Panc1 (cell line): ENCODE data around the gene IGSF21. TPM values are rescaled to one million over a fixed set of nuclear protein-coding genes. Genes with fewer than 3 reads are reported as not detected.

Experiments
- ATAC-seq: fragments of 200-7000 bp; cut with Tn5 transposase; 2 replicates; pipeline ENCODE4 v1.9.1; 2020; ENCODE audit warnings: mild to moderate bottlenecking, moderate library complexity
- BruUV-seq: library from RNA; stranded (reverse); fragments of 400-500 nt; replicated peaks from 2 replicates; lab custom pipeline; 2021; lab: Mats Ljungman, UMichigan
- CTCF ChIA-PET: fragments of 300-600 bp; sonication (Branson Sonifier 250); formaldehyde crosslinking; loops from one replicate; lab custom pipeline; 2022; ENCODE audit warnings: antibody characterized with exemption; lab: Charles Lee
- POLR2A ChIA-PET: fragments of 300-600 bp; sonication (Branson Sonifier 250); formaldehyde crosslinking; loops from one replicate; lab custom pipeline; 2022; ENCODE audit warnings: antibody characterized with exemption; lab: Charles Lee
- DNase-seq: peaks from one replicate; pipeline ENCODE4 v3.0.0-alpha.2; 2010; ENCODE audit warnings: low read depth, low spot score
- H3K27ac ChIP-seq: 2 replicates; pipeline ENCODE4 v1.5.1; 2011; ENCODE audit warnings: mild to moderate bottlenecking, low read length, inconsistent platforms
- H3K27me3 ChIP-seq: fragments of 200-500 bp; sonication (Bioruptor generic); 2 replicates; pipeline ENCODE4 v1.6.0; 2014; ENCODE audit warnings: low read length, inconsistent platforms; ENCODE audit not compliant: control insufficient read depth, insufficient read depth
- H3K36me3 ChIP-seq: fragments of 200-500 bp; sonication (Bioruptor generic); 2 replicates; pipeline ENCODE4 v1.5.1; 2014; ENCODE audit warnings: inconsistent platforms, mild to moderate bottlenecking, low read length, moderate library complexity; ENCODE audit not compliant: control insufficient read depth, insufficient read depth
- H3K4me1 ChIP-seq: 2 replicates; pipeline ENCODE4 v1.5.1; 2011; ENCODE audit warnings: inconsistent platforms, mild to moderate bottlenecking, low read length, moderate library complexity; ENCODE audit not compliant: control insufficient read depth, insufficient read depth
- H3K4me3 ChIP-seq, 2 experiments: 2 replicates each; pipeline ENCODE4 v1.5.1; 2011 to 2012; ENCODE audit warnings: low read depth in 2 of 2, low read length in 2 of 2, mild to moderate bottlenecking in 2 of 2, inconsistent platforms in 1 of 2, moderate library complexity in 1 of 2
- H3K9me3 ChIP-seq: fragments of 200-500 bp; sonication (Bioruptor generic); 2 replicates; pipeline ENCODE4 v1.5.1; 2014; ENCODE audit warnings: low read depth, mild to moderate bottlenecking, inconsistent platforms, low read length, moderate library complexity; ENCODE audit not compliant: control insufficient read depth, insufficient read depth
- POLR2AphosphoS5 ChIP-seq: IDR thresholded peaks from 2 replicates; pipeline ENCODE4 v1.6.1; 2012; ENCODE audit warnings: mild to moderate bottlenecking, low read depth, low read length, moderate library complexity
- REST ChIP-seq, 2 experiments: IDR thresholded peaks; 2 replicates each; pipeline ENCODE4 v1.6.1; 2011 to 2012; ENCODE audit warnings: low read depth in 2 of 2, control low read depth in 1 of 2, low read length in 1 of 2, mild to moderate bottlenecking in 1 of 2, moderate library complexity in 1 of 2; ENCODE audit not compliant: insufficient read depth in 1 of 2
- SIN3A ChIP-seq: IDR thresholded peaks from 2 replicates; pipeline ENCODE4 v1.6.1; 2012; ENCODE audit warnings: low read depth, mild to moderate bottlenecking, low read length, moderate library complexity, borderline replicate concordance; ENCODE audit not compliant: insufficient read depth
- TCF7L2 ChIP-seq: IDR thresholded peaks from 2 replicates; pipeline ENCODE4 v1.6.1; 2011; ENCODE audit warnings: mild to moderate bottlenecking, low read depth, low read length, inconsistent platforms
- in situ Hi-C: cut with HindIII; loops from 2 replicates; pipeline ENCODE4 v1.10.0; 2016; ENCODE audit warnings: low sequenced_read_pairs, low pct_unique_long_range_greater_than_20kb
- intact Hi-C: fragments of 100-400 bp; cut with micrococcal nuclease; formaldehyde crosslinking; loops from one replicate; pipeline ENCODE4 v1.10.0; 2022; ENCODE audit not compliant: unreplicated experiment
- total RNA-seq: library from RNA; stranded (reverse); gene quantifications from one replicate; pipeline ENCODE4 v1.2.1, GENCODE V29; 2021; ENCODE audit not compliant: unreplicated experiment
- TF ChIP-seq, protein P1 (sequence below): fragments of 450-650 bp; IDR thresholded peaks from 2 replicates; pipeline ENCODE4 v1.5.1; 2017; ENCODE audit warnings: mild to moderate bottlenecking

Gene IGSF21
- total RNA-seq, 1 experiment from 2014 or later = not detected

DNA sequence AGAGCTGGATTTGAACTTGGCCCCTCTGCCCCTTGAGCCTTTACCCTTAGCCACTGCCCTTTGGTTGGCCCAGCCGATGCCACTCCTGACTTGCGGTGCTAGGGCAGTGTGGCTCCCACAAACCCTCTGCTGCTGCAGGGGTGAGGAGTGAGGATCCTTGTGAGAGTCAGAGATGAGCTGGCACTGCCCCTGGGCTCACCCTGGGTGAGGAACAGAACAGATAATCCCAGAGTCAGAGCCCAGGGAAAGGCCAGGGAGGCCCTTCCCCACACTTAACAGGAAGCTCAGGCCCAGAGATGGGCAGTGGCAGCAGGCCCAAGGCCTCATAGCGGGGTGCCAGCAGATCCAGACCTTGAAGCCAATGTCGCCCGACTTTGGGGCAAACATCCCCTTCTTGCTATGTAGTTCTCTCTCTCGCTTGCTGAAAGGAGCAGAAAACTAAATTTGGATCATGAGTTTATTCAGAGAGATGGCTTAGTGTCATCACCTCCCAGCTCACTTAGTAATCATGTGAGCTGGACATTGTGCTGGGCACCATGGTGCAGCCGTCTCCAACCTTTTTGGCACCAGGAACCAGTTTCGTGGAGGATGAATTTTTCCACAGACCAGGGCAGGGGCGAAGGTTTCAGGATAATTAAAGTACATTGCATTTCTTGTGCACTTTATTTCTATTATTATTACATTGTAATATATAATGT lies 81.4 kb downstream of the IGSF21 start:
- POLR2A ChIA-PET = no interaction called here
- H3K4me1 ChIP-seq = no peaks in the 10 kb centered on the region; the same call in 1 of the 2 replicates
- H3K27ac ChIP-seq = no peak overlapping the region
- ATAC-seq = no peak
- in situ Hi-C loops (no loop called here), intact Hi-C loops (no loop called here)
- no TSS peak for BruUV-seq
- H3K36me3 ChIP-seq = no peaks in the 10 kb centered on the region
- no peak for TF ChIP-seq REST (IDR thresholded peaks at IDR 0.05; ENCODE audit: insufficient read depth in 1 of 2, low read depth in 2 of 2, low read length in 1 of 2)
- TF ChIP-seq, protein P1, sequence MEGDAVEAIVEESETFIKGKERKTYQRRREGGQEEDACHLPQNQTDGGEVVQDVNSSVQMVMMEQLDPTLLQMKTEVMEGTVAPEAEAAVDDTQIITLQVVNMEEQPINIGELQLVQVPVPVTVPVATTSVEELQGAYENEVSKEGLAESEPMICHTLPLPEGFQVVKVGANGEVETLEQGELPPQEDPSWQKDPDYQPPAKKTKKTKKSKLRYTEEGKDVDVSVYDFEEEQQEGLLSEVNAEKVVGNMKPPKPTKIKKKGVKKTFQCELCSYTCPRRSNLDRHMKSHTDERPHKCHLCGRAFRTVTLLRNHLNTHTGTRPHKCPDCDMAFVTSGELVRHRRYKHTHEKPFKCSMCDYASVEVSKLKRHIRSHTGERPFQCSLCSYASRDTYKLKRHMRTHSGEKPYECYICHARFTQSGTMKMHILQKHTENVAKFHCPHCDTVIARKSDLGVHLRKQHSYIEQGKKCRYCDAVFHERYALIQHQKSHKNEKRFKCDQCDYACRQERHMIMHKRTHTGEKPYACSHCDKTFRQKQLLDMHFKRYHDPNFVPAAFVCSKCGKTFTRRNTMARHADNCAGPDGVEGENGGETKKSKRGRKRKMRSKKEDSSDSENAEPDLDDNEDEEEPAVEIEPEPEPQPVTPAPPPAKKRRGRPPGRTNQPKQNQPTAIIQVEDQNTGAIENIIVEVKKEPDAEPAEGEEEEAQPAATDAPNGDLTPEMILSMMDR = no peak
- CTCF ChIA-PET = no interaction called here
- H3K27me3 ChIP-seq = peaks cover 22% of the 10 kb centered on the region
- no peak for DNase-seq
- H3K9me3 ChIP-seq = no peaks in the 10 kb centered on the region
- no peak overlapping the region for H3K4me3 ChIP-seq

GRCh38 chr1:18190598-18190997 lies 83.0 kb downstream of the IGSF21 start:
- DNase-seq (no peak), ATAC-seq (peak; percentile 63; the same call in 1 of the 2 replicates)
- H3K4me3 ChIP-seq = no peak overlapping the region
- POLR2A ChIA-PET = no interaction called here
- no peaks in the 10 kb centered on the region; the same call in 1 of the 2 replicates for H3K4me1 ChIP-seq
- no peaks in the 10 kb centered on the region for H3K9me3 ChIP-seq
- H3K27ac ChIP-seq = no peak overlapping the region
- in situ Hi-C loops = no loop called here
- H3K27me3 ChIP-seq = peaks cover 24% of the 10 kb centered on the region
- intact Hi-C loops = no loop called here
- BruUV-seq = no TSS peak
- no peaks in the 10 kb centered on the region for H3K36me3 ChIP-seq
- TF ChIP-seq REST (IDR thresholded peaks at IDR 0.05; ENCODE audit: insufficient read depth in 1 of 2, low read depth in 2 of 2, low read length in 1 of 2) (no peak), POLR2AphosphoS5 (no peak), TCF7L2 (no peak), SIN3A (no peak)
- TF ChIP-seq, protein P1 = no peak
- CTCF ChIA-PET = no interaction called here
